Thymus (tissue), 11 donors: ENCODE measurements around the gene UGT1A8. TPM values are rescaled to one million over a fixed set of nuclear protein-coding genes. Genes with fewer than 3 reads are reported as not detected.

Experiments used
- DNase-seq, 9 donors: peaks; one replicate each; pipeline ENCODE4 v3.0.0-alpha.2; 2013; ENCODE audit warnings: low spot score in 9 of 9, low read depth in 6 of 9, missing footprints in 1 of 9
- H3K27ac ChIP-seq, 2 donors: one replicate each; pipeline ENCODE4 v1.5.1; 2013; ENCODE audit warnings: control low read depth in 1 of 2, low read depth in 1 of 2, low read length in 1 of 2, mild to moderate bottlenecking in 1 of 2, moderate library complexity in 1 of 2
- H3K27me3 ChIP-seq, 2 donors: one replicate each; pipeline ENCODE4 v1.5.1; 2013; ENCODE audit warnings: low read length in 1 of 2; ENCODE audit not compliant: control insufficient read depth in 2 of 2, insufficient read depth in 1 of 2
- H3K36me3 ChIP-seq, 2 donors: one replicate each; pipeline ENCODE4 v1.5.1; 2013; ENCODE audit warnings: low read length in 1 of 2, mild to moderate bottlenecking in 1 of 2, moderate library complexity in 1 of 2; ENCODE audit not compliant: control insufficient read depth in 2 of 2, insufficient read depth in 2 of 2
- H3K4me1 ChIP-seq, 2 donors: one replicate each; pipeline ENCODE4 v1.5.1; 2013; ENCODE audit warnings: low read length in 2 of 2; ENCODE audit not compliant: control insufficient read depth in 2 of 2, insufficient read depth in 2 of 2
- H3K4me3 ChIP-seq, 2 donors: one replicate each; pipeline ENCODE4 v1.5.1; 2013; ENCODE audit warnings: low read length in 2 of 2, control low read depth in 1 of 2, mild to moderate bottlenecking in 1 of 2
- H3K9me3 ChIP-seq, 2 donors: one replicate each; pipeline ENCODE4 v1.5.1; 2013; ENCODE audit warnings: low read length in 1 of 2, mild to moderate bottlenecking in 1 of 2; ENCODE audit not compliant: control insufficient read depth in 2 of 2, insufficient read depth in 1 of 2
- WGBS: extraction: QIAGEN DNeasy Blood & Tissue Kit; methylation state at CpG from one replicate; pipeline ENCODE4 v1.1.7; 2013; 5-methylcytosine and 5-hydroxymethylcytosine counted together
- polyA plus RNA-seq: library from polyadenylated mRNA; stranded (reverse); fragments of 200-250 nt; gene quantifications from one replicate; pipeline ENCODE4 v1.2.3, GENCODE V29; 2013
- total RNA-seq: library from RNA; stranded (reverse); fragments of 120-200 nt; gene quantifications from one replicate; pipeline ENCODE4 v1.2.4, GENCODE V29; 2013
- donor health status: healthy.

Gene UGT1A8
- total and polyA plus RNA-seq, 2 donors: 0.24 to 2.6 TPM

DNA sequence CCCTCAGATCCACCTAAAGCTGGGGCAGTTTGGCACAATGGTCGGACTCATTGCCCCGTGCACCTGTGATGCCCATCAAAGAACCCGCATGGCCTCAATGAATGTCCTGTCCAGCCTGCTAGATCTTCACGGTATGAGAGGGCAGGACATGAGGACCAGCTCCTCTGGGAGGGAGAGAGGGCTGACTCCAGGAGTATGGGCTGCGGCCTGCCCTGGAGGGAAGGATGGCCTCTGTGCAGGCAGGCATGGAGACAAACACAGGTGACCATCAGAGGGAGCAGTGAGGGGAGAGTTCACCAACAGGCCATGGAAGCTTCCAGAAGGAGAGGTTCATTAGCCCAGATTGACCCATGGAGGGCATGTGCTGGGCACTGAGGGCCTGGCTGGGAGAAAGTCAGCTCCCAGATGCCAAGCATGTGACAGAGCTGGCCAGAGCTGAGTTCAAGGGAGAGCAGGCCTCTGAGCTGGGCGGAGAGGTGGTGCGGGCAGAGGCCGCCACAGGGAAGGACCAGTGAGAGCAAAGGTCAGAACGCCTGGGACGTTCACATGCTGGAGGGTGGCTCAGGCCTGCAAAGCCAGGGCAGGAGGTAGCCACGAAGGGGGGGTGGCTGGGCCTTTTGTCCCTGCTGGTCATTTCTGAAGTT lies 200.7 kb downstream of the UGT1A8 start:
- H3K9me3 ChIP-seq: no peaks in the 10 kb centered on the region
- no peak overlapping the region for H3K4me3 ChIP-seq
- H3K36me3 ChIP-seq: no peaks in the 10 kb centered on the region
- DNase-seq: no peak
- no peaks in the 10 kb centered on the region for H3K4me1 ChIP-seq
- H3K27ac ChIP-seq: no peak overlapping the region
- 97% methylated on average over 11 of the region's 11 CpGs for WGBS
- peaks cover 0 to 3% of the 10 kb centered on the region in 2 donors for H3K27me3 ChIP-seq

DNA sequence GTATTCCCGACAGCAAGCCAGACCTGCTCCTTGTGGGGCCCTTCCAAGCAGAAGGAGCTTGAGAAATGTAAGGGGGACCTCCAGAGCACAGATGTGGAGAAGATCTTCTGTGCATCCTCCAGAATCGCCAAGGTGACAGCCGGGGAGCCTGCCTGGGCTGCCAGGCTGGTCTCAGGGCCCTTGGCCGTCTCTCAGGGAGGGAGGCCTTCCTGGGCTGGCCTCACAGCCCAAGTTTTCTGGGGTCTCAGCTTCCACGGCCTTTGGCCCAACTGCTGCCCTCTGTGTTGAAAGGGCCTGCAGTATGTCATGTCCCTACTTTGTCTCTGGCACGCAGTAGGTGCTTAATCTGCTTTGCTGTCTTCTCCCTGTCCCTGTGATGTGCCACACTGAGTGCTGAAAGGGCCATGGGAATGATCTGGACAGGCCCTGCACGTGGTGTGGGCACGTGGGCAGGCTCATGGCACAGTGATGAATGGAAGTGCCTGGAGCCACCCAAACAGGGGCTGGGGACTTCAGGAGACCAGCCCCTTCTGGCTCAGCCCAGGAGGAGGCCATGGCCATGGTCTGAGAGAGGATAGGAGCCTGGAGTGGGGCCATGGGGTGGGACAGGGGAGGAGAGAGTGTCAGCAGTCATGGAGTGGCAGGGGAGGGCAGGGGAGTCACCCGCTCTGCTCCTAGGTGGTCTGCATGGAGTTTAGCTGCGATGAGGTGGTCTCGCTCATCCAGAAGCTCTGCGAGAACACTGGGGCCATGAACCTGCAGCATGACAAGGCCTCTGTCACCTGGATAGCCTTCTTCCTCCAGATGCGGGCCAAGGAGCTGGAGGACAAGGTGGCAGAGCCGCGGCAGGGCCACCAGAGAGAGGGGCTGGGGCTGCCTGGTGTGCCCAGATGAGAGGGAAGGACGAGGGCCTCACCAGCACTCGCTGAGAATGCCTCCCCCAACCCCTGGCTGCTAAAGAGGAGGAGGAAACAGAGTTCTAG lies 201.5 kb downstream of the UGT1A8 start:
- Histone ChIP-seq H3K36me3 (no peaks in the 10 kb centered on the region), H3K4me3 (no peak overlapping the region), H3K4me1 (no peaks in the 10 kb centered on the region), H3K9me3 (no peaks in the 10 kb centered on the region), H3K27me3 (peaks cover 0 to 3% of the 10 kb centered on the region in 2 donors), H3K27ac (no peak overlapping the region)
- no peak for DNase-seq
- WGBS: 87% methylated on average over 17 of the region's 17 CpGs

DNA sequence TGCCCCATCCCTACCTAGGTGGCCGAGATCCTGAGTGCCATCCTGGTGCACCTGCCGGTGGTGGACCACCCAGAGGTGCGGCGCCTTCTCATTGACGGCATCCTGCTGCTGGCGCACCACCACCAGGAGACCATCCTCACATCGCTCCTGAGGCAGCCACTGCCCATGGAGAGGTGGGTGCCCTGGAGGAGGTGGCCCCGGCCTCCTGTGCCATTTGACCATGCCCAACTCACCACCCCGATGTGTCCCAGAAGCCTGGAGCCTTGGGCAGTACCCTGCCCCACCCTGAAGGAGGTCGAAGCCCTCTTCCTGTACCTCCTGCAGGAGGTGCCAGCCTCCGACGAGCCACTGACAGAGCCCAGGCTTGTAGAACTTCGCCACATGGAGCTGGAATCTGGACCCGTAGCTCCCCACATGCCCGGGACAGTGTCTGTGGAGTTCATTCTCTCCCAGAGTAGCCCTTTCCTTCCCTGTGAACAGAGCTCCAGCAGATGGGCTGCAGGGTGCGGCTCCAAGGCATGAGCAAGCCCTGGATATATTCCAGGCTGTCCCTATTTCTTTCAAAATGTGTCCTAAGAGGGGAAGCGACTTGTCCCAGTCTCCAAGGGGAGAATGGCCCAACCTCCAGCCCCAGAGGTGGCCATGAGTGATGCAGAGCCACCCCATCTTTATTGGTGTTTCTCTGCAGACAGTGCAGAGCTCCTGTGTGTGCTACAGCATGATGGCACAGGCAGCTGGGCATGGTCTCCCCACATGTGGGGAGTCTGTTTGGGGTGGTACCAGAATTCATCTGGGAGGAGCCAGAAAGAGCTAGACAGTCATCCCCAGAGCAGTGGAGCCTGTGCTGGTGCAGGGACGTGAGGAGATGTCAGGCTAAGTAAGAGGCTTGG lies 202.7 kb downstream of the UGT1A8 start:
- no peaks in the 10 kb centered on the region for H3K36me3 ChIP-seq
- H3K9me3 ChIP-seq: no peaks in the 10 kb centered on the region
- 91% methylated on average over 18 of the region's 18 CpGs for WGBS
- no peaks in the 10 kb centered on the region for H3K4me1 ChIP-seq
- no peak for DNase-seq
- no peak overlapping the region for H3K27ac ChIP-seq
- H3K27me3 ChIP-seq: no peaks in the 10 kb centered on the region
- no peak overlapping the region for H3K4me3 ChIP-seq

DNA sequence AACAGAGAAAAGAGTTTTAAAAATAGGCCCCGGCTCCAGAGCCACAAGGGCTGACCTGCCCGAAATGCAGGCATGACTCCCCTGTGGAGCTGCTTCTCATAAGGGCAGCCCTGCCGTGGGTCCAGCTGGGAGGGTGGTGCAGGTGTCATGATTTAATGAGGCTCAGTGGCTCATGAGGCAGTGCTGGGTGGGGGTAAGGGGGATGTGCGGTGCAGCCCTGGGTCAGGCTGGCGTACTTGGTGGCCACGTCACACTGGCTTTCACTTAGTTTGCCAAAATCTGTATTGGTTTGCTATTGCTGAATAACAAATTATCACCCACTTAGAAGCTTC lies 203.3 kb downstream of the UGT1A8 start:
- DNase-seq: no peak
- 96% methylated on average over 6 of the region's 6 CpGs for WGBS
- Histone ChIP-seq H3K36me3 (no peaks in the 10 kb centered on the region), H3K4me1 (no peaks in the 10 kb centered on the region), H3K27ac (no peak overlapping the region), H3K4me3 (no peak overlapping the region), H3K9me3 (no peaks in the 10 kb centered on the region), H3K27me3 (no peaks in the 10 kb centered on the region)

DNA sequence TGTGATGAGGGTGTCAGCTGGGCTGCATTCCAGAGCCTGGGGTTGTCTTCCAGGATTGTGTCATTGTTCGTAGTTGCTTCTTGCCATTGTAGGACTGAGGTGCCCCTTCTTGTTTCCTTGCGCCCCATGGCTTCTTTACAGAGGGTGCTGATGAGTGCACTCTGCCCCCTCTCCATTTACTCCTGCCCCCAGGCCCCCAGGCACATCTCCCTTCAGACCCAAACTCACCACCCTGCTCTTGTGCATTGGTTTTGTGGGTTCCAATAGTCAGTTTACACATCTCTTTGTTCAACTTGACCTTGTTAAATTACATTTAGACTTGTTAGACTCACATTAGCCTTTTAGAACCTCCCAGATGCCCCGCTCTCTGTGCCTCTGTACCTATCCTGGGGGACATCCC lies 203.8 kb downstream of the UGT1A8 start:
- Histone ChIP-seq H3K4me3 (no peak overlapping the region), H3K9me3 (no peaks in the 10 kb centered on the region), H3K36me3 (no peaks in the 10 kb centered on the region), H3K4me1 (no peaks in the 10 kb centered on the region), H3K27ac (no peak overlapping the region), H3K27me3 (no peaks in the 10 kb centered on the region)
- WGBS: 96% methylated on average over 3 of the region's 3 CpGs
- DNase-seq: no peak

DNA sequence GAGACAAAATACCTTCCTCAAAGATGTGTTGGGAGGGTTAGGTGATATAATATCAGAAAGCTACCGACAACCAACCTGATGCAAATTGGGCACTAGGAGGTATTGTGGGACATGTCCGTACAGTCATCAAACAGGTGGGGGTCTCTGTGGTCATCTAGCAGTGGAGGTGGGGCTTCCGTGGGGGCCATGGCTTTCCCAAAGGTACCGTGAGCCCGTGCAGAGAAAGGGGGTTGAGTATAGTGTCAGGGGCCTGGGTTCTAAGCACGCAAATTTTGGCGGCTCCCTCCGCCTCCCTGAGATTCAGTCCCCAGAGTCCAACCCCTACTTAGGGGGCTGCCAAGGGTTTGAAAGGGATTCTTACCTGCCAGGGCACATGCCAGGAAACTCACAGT lies 204.3 kb downstream of the UGT1A8 start:
- H3K27me3 ChIP-seq: no peaks in the 10 kb centered on the region
- no peak overlapping the region for H3K4me3 ChIP-seq
- H3K27ac ChIP-seq: no peak overlapping the region
- 97% methylated on average over 8 of the region's 8 CpGs for WGBS
- H3K36me3 ChIP-seq: no peaks in the 10 kb centered on the region
- H3K9me3 ChIP-seq: no peaks in the 10 kb centered on the region
- H3K4me1 ChIP-seq: no peaks in the 10 kb centered on the region
- no peak for DNase-seq

DNA sequence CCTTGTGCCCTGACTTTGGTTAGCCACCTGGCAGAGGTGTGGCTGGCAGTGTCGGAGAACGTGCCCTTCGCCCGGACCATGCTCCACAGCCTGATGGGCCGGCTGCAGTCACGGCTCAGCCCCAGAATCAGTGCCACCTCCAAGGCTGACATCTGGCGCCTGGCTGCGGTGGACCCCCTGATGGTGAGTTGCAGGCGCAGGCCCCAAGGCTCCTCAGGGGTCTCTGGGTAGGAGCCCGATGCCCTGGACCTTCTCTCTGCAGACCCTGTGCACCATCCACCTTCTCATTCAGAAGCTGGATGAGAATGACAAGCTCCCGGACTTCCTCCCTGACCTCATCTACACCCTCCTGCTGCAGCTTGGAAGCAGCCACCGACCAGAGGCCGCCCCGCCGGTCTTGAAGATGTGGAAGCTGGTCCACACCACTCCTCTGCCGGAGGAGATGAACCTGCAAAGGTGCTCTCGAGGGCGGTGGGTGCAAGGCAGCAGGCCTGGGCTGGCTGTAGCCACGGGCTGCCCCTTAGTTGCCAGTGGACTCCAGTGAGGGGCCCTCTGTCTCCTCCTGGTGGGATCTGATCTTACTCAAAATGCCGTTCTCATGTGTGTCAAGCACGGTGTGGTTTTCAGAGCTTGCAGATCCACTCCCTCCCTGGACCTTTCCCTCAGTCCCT lies 204.8 kb downstream of the UGT1A8 start:
- Histone ChIP-seq H3K4me1 (no peaks in the 10 kb centered on the region), H3K27ac (no peak overlapping the region), H3K9me3 (no peaks in the 10 kb centered on the region), H3K4me3 (no peak overlapping the region), H3K36me3 (no peaks in the 10 kb centered on the region), H3K27me3 (no peaks in the 10 kb centered on the region)
- WGBS: 94% methylated on average over 21 of the region's 21 CpGs
- DNase-seq: no peak
